ENCODE results near the gene ZBTB40. TPM values are rescaled to one million over a fixed set of nuclear protein-coding genes. Genes with fewer than 3 reads are reported as not detected.

ZBTB40 gene
- total and polyA plus RNA-seq, 2 experiments from 2014 or later = 7.3 to 18.1 TPM

GRCh38 chr1:22452481-22452957 lies 868 bp downstream of the ZBTB40 start:
- H3K4me3 ChIP-seq = peak overlapping the region; percentile 76
- peaks cover 49% of the 10 kb centered on the region for H3K79me2 ChIP-seq
- H3K9me2 ChIP-seq (replicated peaks; ENCODE audit: insufficient read depth) = no peaks in the 10 kb centered on the region
- H2AFZ ChIP-seq = peak overlapping the region; percentile 94
- H3K36me3 ChIP-seq (replicated peaks; ENCODE audit: insufficient read depth, low read depth) = no peaks in the 10 kb centered on the region
- peaks cover 34% of the 10 kb centered on the region for H3K4me1 ChIP-seq (ENCODE audit: insufficient read depth)
- peak overlapping the region; percentile 88 for H3K4me2 ChIP-seq
- H3K27me3 ChIP-seq = no peaks in the 10 kb centered on the region
- TF ChIP-seq CTCF (IDR thresholded peaks at IDR 0.05; ENCODE audit: poor library complexity) (no peak), EZH2phosphoT487 (IDR thresholded peaks at IDR 0.05; ENCODE audit: low read depth, severe bottlenecking, unreplicated experiment) (no peak), EZH2 (IDR thresholded peaks at IDR 0.05; ENCODE audit: borderline replicate concordance) (no peak)
- WGBS (ENCODE audit: low lambda C conversion rate, missing lambda C conversion rate) = 4% methylated on average over 12 of the region's 12 CpGs
- no peaks in the 10 kb centered on the region for H3K9me3 ChIP-seq (ENCODE audit: low read depth)
- peak; percentile 42 for DNase-seq (ENCODE audit: low spot score)
- peaks cover 3% of the 10 kb centered on the region for H4K20me1 ChIP-seq (ENCODE audit: insufficient read depth, poor library complexity, severe bottlenecking)
- H3K27ac ChIP-seq = peak overlapping the region; percentile 96

- Histone ChIP-seq H3K79me2 (peaks cover 56% of the 10 kb centered on the region), H3K27ac (peak overlapping the region; percentile 96), H3K9me2 (replicated peaks; ENCODE audit: insufficient read depth) (no peaks in the 10 kb centered on the region), H3K9me3 (ENCODE audit: low read depth) (no peaks in the 10 kb centered on the region), H3K27me3 (no peaks in the 10 kb centered on the region), H3K4me2 (peak overlapping the region; percentile 88), H3K36me3 (replicated peaks; ENCODE audit: insufficient read depth, low read depth) (no peaks in the 10 kb centered on the region), H2AFZ (no peak overlapping the region), H4K20me1 (ENCODE audit: insufficient read depth, poor library complexity, severe bottlenecking) (peaks cover 7% of the 10 kb centered on the region), H3K4me3 (peak overlapping the region; percentile 76), H3K4me1 (ENCODE audit: insufficient read depth) (peaks cover 29% of the 10 kb centered on the region)
- 56% methylated on average over 2 of the region's 2 CpGs for WGBS (ENCODE audit: low lambda C conversion rate, missing lambda C conversion rate)
- DNase-seq (ENCODE audit: low spot score) = no peak
- TF ChIP-seq EZH2phosphoT487 (IDR thresholded peaks at IDR 0.05; ENCODE audit: low read depth, severe bottlenecking, unreplicated experiment) (no peak), EZH2 (IDR thresholded peaks at IDR 0.05; ENCODE audit: borderline replicate concordance) (no peak)
These were observed 1.5 kb downstream of the ZBTB40 start for GRCh38 chr1:22453181-22453580.

GRCh38 chr1:22454476-22455056 lies 2.9 kb downstream of the ZBTB40 start:
- no peak for DNase-seq (ENCODE audit: low spot score)
- peaks cover 7% of the 10 kb centered on the region for H4K20me1 ChIP-seq (ENCODE audit: insufficient read depth, poor library complexity, severe bottlenecking)
- TF ChIP-seq EZH2 (IDR thresholded peaks at IDR 0.05; ENCODE audit: borderline replicate concordance) (no peak), EZH2phosphoT487 (IDR thresholded peaks at IDR 0.05; ENCODE audit: low read depth, severe bottlenecking, unreplicated experiment) (no peak), CTCF (IDR thresholded peaks at IDR 0.05; ENCODE audit: poor library complexity) (no peak)
- peaks cover 70% of the 10 kb centered on the region for H3K79me2 ChIP-seq
- no peaks in the 10 kb centered on the region for H3K36me3 ChIP-seq (replicated peaks; ENCODE audit: insufficient read depth, low read depth)
- H3K4me3 ChIP-seq = no peak overlapping the region
- no peaks in the 10 kb centered on the region for H3K9me2 ChIP-seq (replicated peaks; ENCODE audit: insufficient read depth)
- peaks cover 29% of the 10 kb centered on the region for H3K4me1 ChIP-seq (ENCODE audit: insufficient read depth)
- no peak overlapping the region for H2AFZ ChIP-seq
- H3K9me3 ChIP-seq (ENCODE audit: low read depth) = no peaks in the 10 kb centered on the region
- no peaks in the 10 kb centered on the region for H3K27me3 ChIP-seq
- H3K27ac ChIP-seq = peak overlapping the region; percentile 72
- H3K4me2 ChIP-seq = peak overlapping the region; percentile 88
- WGBS (ENCODE audit: low lambda C conversion rate, missing lambda C conversion rate) = 50% methylated on average over 4 of the region's 4 CpGs

GRCh38 chr1:22457345-22457744 lies 5.7 kb downstream of the ZBTB40 start:
- Histone ChIP-seq H3K36me3 (replicated peaks; ENCODE audit: insufficient read depth, low read depth) (no peaks in the 10 kb centered on the region), H3K4me1 (ENCODE audit: insufficient read depth) (peaks cover 32% of the 10 kb centered on the region), H4K20me1 (ENCODE audit: insufficient read depth, poor library complexity, severe bottlenecking) (peaks cover 20% of the 10 kb centered on the region), H2AFZ (no peak overlapping the region), H3K27me3 (no peaks in the 10 kb centered on the region), H3K79me2 (peaks cover 96% of the 10 kb centered on the region), H3K9me3 (ENCODE audit: low read depth) (no peaks in the 10 kb centered on the region), H3K4me3 (no peak overlapping the region), H3K27ac (no peak overlapping the region), H3K4me2 (no peak overlapping the region), H3K9me2 (replicated peaks; ENCODE audit: insufficient read depth) (no peaks in the 10 kb centered on the region)
- DNase-seq (ENCODE audit: low spot score) = no peak
- TF ChIP-seq EZH2phosphoT487 (IDR thresholded peaks at IDR 0.05; ENCODE audit: low read depth, severe bottlenecking, unreplicated experiment) = no peak
- 80% methylated on average over 3 of the region's 3 CpGs for WGBS (ENCODE audit: low lambda C conversion rate, missing lambda C conversion rate)

Data from hepatocyte (in vitro differentiated cells).